AG09319 (cell line): ENCODE data around the gene RHOBTB1.

Experiments
- DNase-seq: peaks from one replicate; pipeline ENCODE4 v3.0.0-alpha.2; 2010; ENCODE audit warnings: low read depth; ENCODE audit errors: extremely low read depth
- TF ChIP-seq, protein P1 (sequence below): IDR thresholded peaks from 2 replicates; pipeline ENCODE4 v1.5.1; 2011; ENCODE audit warnings: low read depth, mild to moderate bottlenecking, inconsistent platforms, low read length, moderate library complexity

The RHOBTB1 gene

DNA sequence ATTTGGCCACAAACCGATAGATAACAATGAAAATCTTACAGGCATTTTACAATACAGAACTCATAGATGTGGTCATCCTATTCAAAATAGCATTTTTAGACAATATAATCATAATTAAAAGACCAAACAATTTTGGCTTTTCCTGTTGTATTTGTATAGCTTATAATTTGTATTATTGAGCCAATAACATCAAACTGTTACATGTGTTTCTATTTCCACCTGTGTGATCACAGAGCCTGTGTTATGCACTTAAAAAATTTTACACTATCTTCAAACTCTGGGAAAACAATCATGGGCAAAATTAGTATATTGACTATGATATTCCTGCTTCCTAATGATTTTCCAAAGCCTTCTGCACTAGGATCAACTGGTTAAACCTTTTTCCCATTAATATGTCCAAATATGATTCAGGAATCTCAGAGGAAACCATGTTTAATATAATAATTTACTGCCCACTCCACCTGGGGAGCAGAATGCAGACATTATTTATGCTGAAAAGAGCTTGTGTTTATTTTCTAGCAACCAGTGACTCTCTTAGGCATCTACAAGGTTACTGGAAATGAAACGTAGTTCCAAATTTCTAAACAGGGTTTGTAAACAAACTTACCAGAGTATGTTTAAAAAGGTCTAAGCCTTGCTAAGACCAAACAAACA is 1.7 kb downstream of the RHOBTB1 start:
- TF ChIP-seq, protein P1, sequence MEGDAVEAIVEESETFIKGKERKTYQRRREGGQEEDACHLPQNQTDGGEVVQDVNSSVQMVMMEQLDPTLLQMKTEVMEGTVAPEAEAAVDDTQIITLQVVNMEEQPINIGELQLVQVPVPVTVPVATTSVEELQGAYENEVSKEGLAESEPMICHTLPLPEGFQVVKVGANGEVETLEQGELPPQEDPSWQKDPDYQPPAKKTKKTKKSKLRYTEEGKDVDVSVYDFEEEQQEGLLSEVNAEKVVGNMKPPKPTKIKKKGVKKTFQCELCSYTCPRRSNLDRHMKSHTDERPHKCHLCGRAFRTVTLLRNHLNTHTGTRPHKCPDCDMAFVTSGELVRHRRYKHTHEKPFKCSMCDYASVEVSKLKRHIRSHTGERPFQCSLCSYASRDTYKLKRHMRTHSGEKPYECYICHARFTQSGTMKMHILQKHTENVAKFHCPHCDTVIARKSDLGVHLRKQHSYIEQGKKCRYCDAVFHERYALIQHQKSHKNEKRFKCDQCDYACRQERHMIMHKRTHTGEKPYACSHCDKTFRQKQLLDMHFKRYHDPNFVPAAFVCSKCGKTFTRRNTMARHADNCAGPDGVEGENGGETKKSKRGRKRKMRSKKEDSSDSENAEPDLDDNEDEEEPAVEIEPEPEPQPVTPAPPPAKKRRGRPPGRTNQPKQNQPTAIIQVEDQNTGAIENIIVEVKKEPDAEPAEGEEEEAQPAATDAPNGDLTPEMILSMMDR, result no peak
- no peak for DNase-seq

DNA sequence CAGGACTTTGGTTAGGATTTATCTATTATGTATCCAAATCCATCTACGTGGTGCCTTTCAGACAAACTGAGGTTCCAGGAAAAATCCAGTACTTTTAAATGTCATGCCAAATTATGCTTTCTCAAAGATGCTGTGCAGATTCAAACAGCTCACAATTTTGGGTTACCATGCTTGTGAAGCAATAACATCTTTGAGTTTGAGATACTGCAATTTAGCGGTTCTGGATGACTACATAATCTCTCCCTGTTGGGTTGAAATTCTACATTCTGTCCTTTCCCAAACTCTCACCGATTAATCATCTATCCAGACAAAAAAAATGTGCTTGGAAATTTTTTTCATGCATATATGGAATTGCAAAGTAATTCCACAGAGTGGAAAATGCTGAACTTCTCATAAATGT is 3.5 kb downstream of the RHOBTB1 start:
- TF ChIP-seq, protein P1, result no peak
- DNase-seq, result no peak

DNA sequence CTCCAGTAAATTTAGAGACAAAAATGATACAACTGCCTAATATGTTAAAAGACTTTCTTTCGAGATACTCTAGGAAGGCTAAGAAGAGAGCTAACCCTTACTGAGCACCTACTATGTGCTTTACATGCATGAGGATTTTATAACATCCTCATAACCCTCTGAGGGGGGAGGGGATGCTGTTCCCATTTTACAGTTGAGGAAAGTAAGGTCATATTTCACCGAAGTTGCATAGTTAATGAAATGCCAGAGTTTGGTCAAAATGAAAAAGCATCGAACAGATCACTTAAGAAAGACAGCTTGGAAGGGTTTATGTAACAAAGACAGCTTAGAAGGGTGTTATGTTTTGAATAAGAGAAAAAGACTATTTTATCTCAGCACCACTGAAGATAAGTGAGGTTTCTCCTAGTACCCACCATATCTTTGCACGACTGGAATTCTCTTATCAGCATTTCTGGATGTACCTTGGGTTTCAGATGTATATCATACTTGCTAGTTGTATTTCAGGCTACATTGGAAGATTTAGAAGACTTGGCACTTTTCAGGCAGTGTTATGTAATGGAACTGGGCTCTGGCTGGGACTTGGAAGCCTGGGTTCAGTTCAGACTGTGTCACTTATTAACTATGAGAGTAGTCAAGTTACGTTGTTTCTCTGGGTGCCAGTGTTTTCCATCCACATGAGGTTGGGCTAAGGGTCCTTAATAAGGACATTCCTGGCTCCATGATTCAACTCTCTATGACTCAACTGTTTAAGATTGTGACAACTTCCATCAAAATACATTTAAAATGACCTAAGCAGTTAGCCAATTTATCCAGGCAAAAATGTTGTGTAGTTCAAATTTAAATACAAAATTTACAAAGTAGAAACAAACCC is 6.0 kb downstream of the RHOBTB1 start:
- DNase-seq, result no peak
- TF ChIP-seq, protein P1, result no peak

DNA sequence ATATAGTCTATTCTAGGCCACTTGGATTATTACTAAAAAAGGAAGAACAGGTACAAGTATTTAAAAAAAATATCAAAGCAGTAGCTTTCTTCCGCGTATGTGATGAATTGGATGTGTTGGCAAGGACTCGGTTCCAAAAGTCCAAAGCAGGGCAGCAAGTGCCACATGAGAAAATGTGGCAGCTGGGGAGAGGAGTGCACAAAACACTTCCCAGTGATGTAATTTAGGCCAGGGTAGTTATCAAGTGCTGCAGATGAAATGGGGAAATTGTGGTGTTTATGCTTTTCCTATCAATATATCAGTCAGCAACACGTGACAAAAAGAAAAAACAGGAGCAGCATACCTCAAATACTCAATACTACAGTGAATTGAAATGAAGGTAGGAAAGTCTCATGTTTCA is 7.0 kb downstream of the RHOBTB1 start:
- DNase-seq, result no peak
- TF ChIP-seq, protein P1, result no peak

DNA sequence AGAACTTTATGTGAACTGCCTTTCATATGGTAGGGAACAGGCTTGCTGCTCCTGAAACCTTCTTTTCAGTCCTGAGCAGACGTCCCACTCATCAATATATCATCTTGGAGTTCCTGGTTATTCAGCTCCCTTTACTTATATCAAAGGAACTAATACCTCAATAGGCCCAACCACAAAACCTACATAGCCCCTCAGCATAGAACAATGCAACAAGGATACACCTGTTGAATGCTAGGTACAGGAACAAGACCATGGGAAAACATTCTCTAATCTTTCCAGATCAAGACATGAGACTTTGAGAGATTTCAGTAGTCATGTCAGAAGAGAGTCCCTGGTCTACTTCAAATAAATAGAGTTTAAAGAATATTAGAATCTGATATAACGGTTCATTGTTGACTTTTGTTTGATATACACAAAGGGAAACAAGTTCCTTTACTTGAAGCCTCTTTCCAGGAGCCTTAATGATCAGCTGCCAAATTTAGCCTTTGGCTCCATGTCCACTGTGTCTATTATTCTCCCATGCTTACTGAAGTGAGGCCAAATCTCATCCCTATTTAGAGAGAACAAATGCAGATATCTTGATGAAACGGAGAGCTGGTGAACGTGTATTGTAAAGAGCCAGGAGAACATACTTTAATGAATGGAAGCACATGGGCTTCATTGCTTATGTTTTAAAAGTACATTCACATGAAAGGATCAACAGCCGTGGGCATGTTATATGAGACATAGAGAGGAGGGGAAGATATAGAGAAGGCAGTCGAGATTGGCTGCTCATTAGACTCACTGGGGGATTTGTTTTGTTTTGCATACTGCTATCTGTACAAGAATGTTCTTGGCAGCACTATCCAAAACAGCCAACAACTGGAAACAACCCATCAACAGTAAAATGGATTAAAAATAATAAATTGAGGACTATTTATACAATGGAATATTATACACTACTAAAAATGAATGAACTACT is 9.5 kb downstream of the RHOBTB1 start:
- no peak for DNase-seq
- TF ChIP-seq, protein P1, result no peak

DNA sequence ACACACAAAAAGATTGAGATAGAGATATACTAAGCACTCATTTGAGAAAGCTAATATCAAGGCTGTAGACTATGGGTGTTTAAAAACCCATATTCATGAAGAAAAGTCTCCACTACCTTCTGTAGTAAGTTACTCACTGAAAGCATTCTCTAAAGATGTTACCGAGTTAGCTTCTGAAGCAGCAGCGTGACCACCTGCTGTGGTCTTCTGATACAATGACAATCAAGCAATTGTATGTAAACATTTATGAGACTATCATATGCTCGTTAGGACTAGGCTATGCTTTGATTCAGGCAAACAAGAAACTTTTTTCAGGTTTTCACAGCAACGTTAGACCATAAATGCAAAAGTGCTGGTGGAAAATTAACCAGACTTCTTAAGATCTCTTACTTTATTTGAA is 11.2 kb downstream of the RHOBTB1 start:
- TF ChIP-seq, protein P1, result no peak
- no peak for DNase-seq
